Stimulated activated naive CD4-positive, alpha-beta T cell (primary cell): ENCODE results near the gene ZNF576.
"Not testable (repeated sequence)": the region's sequence is repeated elsewhere in the genome, so short reads cannot be mapped to it uniquely, and the experiment has no call there.

Experiments used
- DNase-seq, 6 experiments: peaks; one replicate each; lab custom pipeline; 2025; lab: John Stamatoyannopoulos, UW

ZNF576 gene

GRCh38 chr19:43595999-43596841 is at the start of gene ZNF576, which contains the start of gene IRGQ:
ZNF576 (plus strand) TSS chr19:43596595; CDS start chr19:43597109, 514 bp downstream.
IRGQ (minus strand) TSS chr19:43596134; CDS start chr19:43595338, 796 bp downstream.
- DNase-seq: peak; percentile 98 to 100 (median 99)

GRCh38 chr19:43547926-43548325 is 48.5 kb upstream of the ZNF576 start:
- DNase-seq: not testable (repeated sequence)

- DNase-seq: no peak
These were observed 47.7 kb upstream of the ZNF576 start for GRCh38 chr19:43548706-43549105.

GRCh38 chr19:43551399-43552197 is 44.8 kb upstream of the ZNF576 start:
- no peak for DNase-seq

- DNase-seq: no peak
These were observed 44.3 kb upstream of the ZNF576 start for GRCh38 chr19:43552198-43552450.

GRCh38 chr19:43552616-43553015 is 43.8 kb upstream of the ZNF576 start:
- DNase-seq: no peak

GRCh38 chr19:43553656-43554055 is 42.7 kb upstream of the ZNF576 start:
- no peak for DNase-seq

- no peak for DNase-seq
These were observed 42.0 kb upstream of the ZNF576 start for GRCh38 chr19:43554317-43554895.

GRCh38 chr19:43555185-43555770 is 41.1 kb upstream of the ZNF576 start:
- DNase-seq: peak; percentile 67 to 90 (median 75)

GRCh38 chr19:43560687-43561086 is 35.7 kb upstream of the ZNF576 start:
- peak in 2 of 6 experiments; percentile 17 to 18 for DNase-seq

GRCh38 chr19:43561139-43561970 is 35.0 kb upstream of the ZNF576 start:
- DNase-seq: no peak

GRCh38 chr19:43562226-43562697 is 34.1 kb upstream of the ZNF576 start:
- DNase-seq: peak in 3 of 6 experiments; percentile 15 to 37 (median 27)

- DNase-seq: peak; percentile 37 to 82 (median 72)
These were observed 33.6 kb upstream of the ZNF576 start for GRCh38 chr19:43562698-43563241.

- DNase-seq: peak in 1 of 6 experiments; percentile 7
These were observed 32.5 kb upstream of the ZNF576 start for GRCh38 chr19:43563816-43564457.

GRCh38 chr19:43564800-43565199 is 31.6 kb upstream of the ZNF576 start:
- DNase-seq: no peak

GRCh38 chr19:43569657-43570056 is 26.7 kb upstream of the ZNF576 start:
- no peak for DNase-seq

GRCh38 chr19:43570174-43570791 is 26.1 kb upstream of the ZNF576 start:
- DNase-seq: no peak

GRCh38 chr19:43572171-43572588 is 24.2 kb upstream of the ZNF576 start:
- DNase-seq: no peak

GRCh38 chr19:43574424-43575155 is 21.8 kb upstream of the ZNF576 start:
- no peak for DNase-seq
